ENCODE data around the gene CDRT15.

Gene CDRT15

GRCh38 chr17:14203388-14203787, 33.3 kb downstream of the CDRT15 start:
- peak; percentile 33 for TF ChIP-seq CTCF (IDR thresholded peaks at IDR 0.05; ENCODE audit: control insufficient read depth, insufficient read depth, low read depth, low read length, missing control alignments)
- H3K4me3 ChIP-seq (ENCODE audit: control insufficient read depth, low read depth, low read length), result no peak overlapping the region

GRCh38 chr17:14202388-14203166, 34.1 kb downstream of the CDRT15 start:
- H3K4me3 ChIP-seq (ENCODE audit: control insufficient read depth, low read depth, low read length), result no peak overlapping the region
- no peak for TF ChIP-seq CTCF (IDR thresholded peaks at IDR 0.05; ENCODE audit: control insufficient read depth, insufficient read depth, low read depth, low read length, missing control alignments)
- no peak for DNase-seq (ENCODE audit: low read depth)

More at GRCh38 chr17:14203388-14203787, 33.3 kb downstream of the CDRT15 start:
- DNase-seq (ENCODE audit: low read depth), result no peak

- no peak for TF ChIP-seq CTCF (IDR thresholded peaks at IDR 0.05; ENCODE audit: control insufficient read depth, insufficient read depth, low read depth, low read length, missing control alignments)
- DNase-seq (ENCODE audit: low read depth), result no peak
- H3K4me3 ChIP-seq (ENCODE audit: control insufficient read depth, low read depth, low read length), result no peak overlapping the region
These were observed 34.7 kb downstream of the CDRT15 start for GRCh38 chr17:14201988-14202380.

- no peak overlapping the region for H3K4me3 ChIP-seq (ENCODE audit: control insufficient read depth, low read depth, low read length)
- TF ChIP-seq CTCF (IDR thresholded peaks at IDR 0.05; ENCODE audit: control insufficient read depth, insufficient read depth, low read depth, low read length, missing control alignments), result no peak
- DNase-seq (ENCODE audit: low read depth), result no peak
These were observed 35.4 kb downstream of the CDRT15 start for GRCh38 chr17:14201021-14201987.

- no peak overlapping the region for H3K4me3 ChIP-seq (ENCODE audit: control insufficient read depth, low read depth, low read length)
- TF ChIP-seq CTCF (IDR thresholded peaks at IDR 0.05; ENCODE audit: control insufficient read depth, insufficient read depth, low read depth, low read length, missing control alignments), result no peak
- no peak for DNase-seq (ENCODE audit: low read depth)
These were observed 36.3 kb downstream of the CDRT15 start for GRCh38 chr17:14200354-14200753.

GRCh38 chr17:14199601-14200000, 37.1 kb downstream of the CDRT15 start:
- no peak overlapping the region for H3K4me3 ChIP-seq (ENCODE audit: control insufficient read depth, low read depth, low read length)
- TF ChIP-seq CTCF (IDR thresholded peaks at IDR 0.05; ENCODE audit: control insufficient read depth, insufficient read depth, low read depth, low read length, missing control alignments), result no peak
- DNase-seq (ENCODE audit: low read depth), result no peak
